Natural killer cell (primary cell): ENCODE results near the gene CEP55. TPM values are rescaled to one million over a fixed set of nuclear protein-coding genes. Genes with fewer than 3 reads are reported as not detected.

ENCODE experiments used
- ATAC-seq, 3 donors: fragments of 150-1000 bp in 2 of 3; fragments of 200-7000 bp in 1 of 3; cut with Tn5 transposase; 1 replicate in 1 of 3; 2 replicates in 2 of 3; pipeline ENCODE4 v1.10.0; 2021; ENCODE audit warnings: mild to moderate bottlenecking in 2 of 3, moderate library complexity in 2 of 3
- DNase-seq, 2 donors: peaks; one replicate each; pipeline versions ENCODE4 v3.0.0 to v3.0.0-alpha.2; 2013 to 2021; ENCODE audit warnings: mixed read lengths in 1 of 2
- H3K27ac ChIP-seq: one replicate; pipeline ENCODE4 v1.5.1; 2013; ENCODE audit warnings: mild to moderate bottlenecking, low read length
- H3K27me3 ChIP-seq: one replicate; pipeline ENCODE4 v1.6.1; 2013; ENCODE audit warnings: low read length; ENCODE audit not compliant: control insufficient read depth, insufficient read depth
- H3K36me3 ChIP-seq: one replicate; pipeline ENCODE4 v1.6.1; 2013; ENCODE audit warnings: low read length; ENCODE audit not compliant: control insufficient read depth, insufficient read depth
- H3K4me1 ChIP-seq: one replicate; pipeline ENCODE4 v1.6.1; 2013; ENCODE audit warnings: low read length; ENCODE audit not compliant: control insufficient read depth, insufficient read depth
- H3K4me3 ChIP-seq: one replicate; pipeline ENCODE4 v1.5.1; 2013; ENCODE audit warnings: low read length
- H3K9me3 ChIP-seq: one replicate; pipeline ENCODE4 v1.6.1; 2013; ENCODE audit warnings: low read length; ENCODE audit not compliant: control insufficient read depth, insufficient read depth
- H3K27ac Mint-ChIP-seq, 2 donors: one replicate each; pipeline ENCODE4 v1.8.0; 2022; ENCODE audit warnings: mild to moderate bottlenecking in 2 of 2, mixed read lengths in 2 of 2, moderate library complexity in 1 of 2
- H3K27me3 Mint-ChIP-seq, 2 donors: one replicate each; pipeline ENCODE4 v1.8.0; 2022; ENCODE audit warnings: low read depth in 2 of 2, mixed read lengths in 2 of 2
- H3K36me3 Mint-ChIP-seq: one replicate; pipeline ENCODE4 v1.8.0; 2022; ENCODE audit warnings: mixed read lengths
- H3K4me1 Mint-ChIP-seq, 2 donors: one replicate each; pipeline ENCODE4 v1.8.0; 2022; ENCODE audit warnings: mixed read lengths in 2 of 2
- H3K4me3 Mint-ChIP-seq: one replicate; pipeline ENCODE4 v1.8.0; 2022; ENCODE audit warnings: mild to moderate bottlenecking, moderate library complexity, mixed read lengths
- H3K9me3 Mint-ChIP-seq, 2 donors: one replicate each; pipeline ENCODE4 v1.8.0; 2022; ENCODE audit warnings: mixed read lengths in 2 of 2
- WGBS: methylation state at CpG from one replicate; pipeline ENCODE4 v1.1.7; 2013; ENCODE audit warnings: missing lambda C conversion rate; ENCODE audit not compliant: insufficient coverage; 5-methylcytosine and 5-hydroxymethylcytosine counted together
- intact Hi-C: fragments of 100-400 bp; cut with micrococcal nuclease; formaldehyde crosslinking; loops from one replicate; pipeline ENCODE4 v1.14.2; 2022
- total RNA-seq, 4 donors: library from RNA; stranded (reverse); fragments of 120-200 nt in 1 of 4; gene quantifications; one replicate each; pipeline versions ENCODE4 v1.2.3 to v1.2.4, GENCODE V29; 2013 to 2022
- TF ChIP-seq, protein P1 (sequence below): fragments of 200-600 bp; IDR thresholded peaks from one replicate; pipeline ENCODE4 v1.8.0; 2022; ENCODE audit warnings: antibody characterized with exemption

CEP55 gene
- total RNA-seq, 3 donors from 2014 or later (not counting 1 experiment from before 2014, with no cell fraction given): 0.35 to 0.85 (median 0.50) TPM

DNA sequence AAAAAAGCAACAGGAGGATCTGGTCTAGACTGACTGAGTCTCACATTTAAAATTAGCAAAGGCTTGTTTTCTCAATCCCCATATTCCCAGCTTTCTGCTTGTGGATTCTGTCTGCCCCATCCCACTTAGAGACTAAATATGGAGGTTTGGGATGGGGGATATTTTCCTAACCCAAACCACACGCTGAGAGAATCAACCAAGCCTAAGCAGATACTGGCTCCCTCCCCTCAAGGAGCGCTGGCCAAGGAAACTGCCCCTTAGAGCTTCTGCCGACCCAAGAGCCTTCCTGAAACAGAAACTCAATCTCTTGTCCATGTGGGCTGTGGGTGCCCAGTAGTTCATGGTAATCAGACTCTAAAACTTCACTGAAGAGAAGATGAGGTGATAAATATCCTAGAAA lies 74.0 kb downstream of the CEP55 start:
- peaks cover 7% of the 10 kb centered on the region for H3K4me1 ChIP-seq
- Mint-ChIP-seq H3K4me1 (no peaks in the 10 kb centered on the region), H3K4me3 (no peak overlapping the region), H3K27me3 (peaks cover 41 to 57% of the 10 kb centered on the region in 2 donors), H3K36me3 (no peaks in the 10 kb centered on the region), H3K9me3 (no peaks in the 10 kb centered on the region), H3K27ac (no peak overlapping the region)
- no peaks in the 10 kb centered on the region for H3K36me3 ChIP-seq
- TF ChIP-seq, protein P1, sequence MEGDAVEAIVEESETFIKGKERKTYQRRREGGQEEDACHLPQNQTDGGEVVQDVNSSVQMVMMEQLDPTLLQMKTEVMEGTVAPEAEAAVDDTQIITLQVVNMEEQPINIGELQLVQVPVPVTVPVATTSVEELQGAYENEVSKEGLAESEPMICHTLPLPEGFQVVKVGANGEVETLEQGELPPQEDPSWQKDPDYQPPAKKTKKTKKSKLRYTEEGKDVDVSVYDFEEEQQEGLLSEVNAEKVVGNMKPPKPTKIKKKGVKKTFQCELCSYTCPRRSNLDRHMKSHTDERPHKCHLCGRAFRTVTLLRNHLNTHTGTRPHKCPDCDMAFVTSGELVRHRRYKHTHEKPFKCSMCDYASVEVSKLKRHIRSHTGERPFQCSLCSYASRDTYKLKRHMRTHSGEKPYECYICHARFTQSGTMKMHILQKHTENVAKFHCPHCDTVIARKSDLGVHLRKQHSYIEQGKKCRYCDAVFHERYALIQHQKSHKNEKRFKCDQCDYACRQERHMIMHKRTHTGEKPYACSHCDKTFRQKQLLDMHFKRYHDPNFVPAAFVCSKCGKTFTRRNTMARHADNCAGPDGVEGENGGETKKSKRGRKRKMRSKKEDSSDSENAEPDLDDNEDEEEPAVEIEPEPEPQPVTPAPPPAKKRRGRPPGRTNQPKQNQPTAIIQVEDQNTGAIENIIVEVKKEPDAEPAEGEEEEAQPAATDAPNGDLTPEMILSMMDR: no peak
- H3K9me3 ChIP-seq: no peaks in the 10 kb centered on the region
- no peak overlapping the region for H3K4me3 ChIP-seq
- no peak for DNase-seq
- H3K27me3 ChIP-seq: peaks cover 11% of the 10 kb centered on the region
- H3K27ac ChIP-seq: no peak overlapping the region
- 87% methylated on average over 3 of the region's 3 CpGs for WGBS
- intact Hi-C loops: no loop called here
- ATAC-seq: no peak

DNA sequence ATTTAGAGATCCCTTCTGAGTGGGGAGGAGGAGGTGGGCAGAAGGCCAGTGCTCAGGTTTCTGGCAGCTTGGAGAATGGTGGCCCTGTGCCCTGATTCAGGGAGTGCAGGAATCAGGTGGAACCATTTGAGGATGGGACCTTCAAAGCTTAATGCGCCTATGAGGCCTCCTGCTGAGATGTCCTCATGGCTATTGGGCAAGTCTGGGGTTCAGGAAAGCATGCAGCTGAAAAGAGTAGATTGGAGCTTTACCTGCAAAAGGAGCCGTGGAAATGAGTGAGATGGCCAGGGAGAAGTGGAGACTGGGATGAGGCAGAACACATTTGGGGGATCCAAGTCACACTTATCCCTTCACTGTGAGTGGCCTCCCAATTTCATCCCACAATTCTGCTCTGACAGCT lies 76.2 kb downstream of the CEP55 start:
- intact Hi-C loops: no loop called here
- Mint-ChIP-seq H3K36me3 (no peaks in the 10 kb centered on the region), H3K9me3 (no peaks in the 10 kb centered on the region), H3K27me3 (peaks cover 28 to 44% of the 10 kb centered on the region in 2 donors), H3K27ac (no peak overlapping the region), H3K4me1 (no peaks in the 10 kb centered on the region), H3K4me3 (no peak overlapping the region)
- 90% methylated on average over 2 of the region's 2 CpGs for WGBS
- Histone ChIP-seq H3K9me3 (no peaks in the 10 kb centered on the region), H3K27ac (no peak overlapping the region), H3K36me3 (no peaks in the 10 kb centered on the region), H3K4me3 (no peak overlapping the region), H3K4me1 (peaks cover 7% of the 10 kb centered on the region), H3K27me3 (peaks cover 7% of the 10 kb centered on the region)
- TF ChIP-seq, protein P1: no peak
- DNase-seq: no peak
- ATAC-seq: no peak

DNA sequence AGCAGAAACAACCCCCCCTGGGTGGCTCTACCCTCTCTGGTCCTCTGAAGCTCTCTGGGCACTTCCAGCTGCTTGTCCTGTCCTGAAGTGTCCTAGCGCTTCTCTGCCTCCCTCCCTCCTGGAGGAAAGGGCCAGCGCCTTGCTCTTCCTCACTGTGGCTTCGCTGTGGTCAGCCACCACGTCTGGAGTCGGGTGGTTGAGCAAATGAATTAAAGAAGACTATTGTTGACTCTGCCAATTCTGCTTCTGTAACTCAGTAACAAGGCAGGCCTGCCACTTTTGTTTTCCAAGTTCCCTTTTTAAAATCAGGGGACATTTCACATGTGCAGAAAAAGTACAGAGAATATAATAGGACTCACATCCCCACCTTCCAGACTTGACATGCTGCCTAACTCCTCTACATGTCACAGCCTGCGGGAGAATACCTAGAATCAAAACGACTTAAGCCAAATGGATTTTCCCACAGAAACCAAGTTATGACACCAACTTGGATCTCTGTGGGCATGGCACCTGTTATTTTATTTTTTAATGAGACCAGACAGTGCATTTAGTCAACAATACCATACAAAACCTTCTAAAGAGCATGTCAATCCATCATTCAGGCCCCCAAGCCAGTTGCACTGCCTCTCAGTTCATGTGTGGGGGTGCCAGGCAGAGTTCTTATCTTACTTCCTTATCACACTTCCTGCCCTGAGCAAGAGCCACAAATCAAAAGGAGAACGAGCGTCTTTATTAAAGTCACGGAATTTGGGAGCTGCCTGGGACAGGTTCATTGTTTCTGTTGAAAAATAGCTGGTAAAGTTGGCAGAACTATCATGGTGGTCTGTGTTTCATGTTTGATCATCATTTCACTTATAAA lies 76.9 kb downstream of the CEP55 start:
- H3K4me3 Mint-ChIP-seq: no peak overlapping the region
- no peak overlapping the region for H3K27ac Mint-ChIP-seq
- peaks cover 21 to 37% of the 10 kb centered on the region in 2 donors for H3K27me3 Mint-ChIP-seq
- Histone ChIP-seq H3K9me3 (no peaks in the 10 kb centered on the region), H3K27me3 (peaks cover 6% of the 10 kb centered on the region), H3K4me1 (peaks cover 7% of the 10 kb centered on the region), H3K36me3 (no peaks in the 10 kb centered on the region), H3K4me3 (no peak overlapping the region), H3K27ac (no peak overlapping the region)
- ATAC-seq (no peak), DNase-seq (no peak)
- intact Hi-C loops: no loop called here
- H3K36me3 Mint-ChIP-seq: no peaks in the 10 kb centered on the region
- H3K9me3 Mint-ChIP-seq: no peaks in the 10 kb centered on the region
- WGBS: 8% methylated on average over 6 of the region's 10 CpGs
- no peaks in the 10 kb centered on the region for H3K4me1 Mint-ChIP-seq
- TF ChIP-seq, protein P1: no peak
